ENCODE results near the gene EFCAB14. TPM values are rescaled to one million over a fixed set of nuclear protein-coding genes. Genes with fewer than 3 reads are reported as not detected.
A peak's percentile ranks its signal among the peaks of the same experiment; 100 is the strongest.

Gene EFCAB14
- total and polyA plus RNA-seq, 10 of the 15 experiments (the other 5 are each of a cell fraction or from before 2014, with no cell fraction given) = 7.8 to 66.0 (median 41.6) TPM

DNA sequence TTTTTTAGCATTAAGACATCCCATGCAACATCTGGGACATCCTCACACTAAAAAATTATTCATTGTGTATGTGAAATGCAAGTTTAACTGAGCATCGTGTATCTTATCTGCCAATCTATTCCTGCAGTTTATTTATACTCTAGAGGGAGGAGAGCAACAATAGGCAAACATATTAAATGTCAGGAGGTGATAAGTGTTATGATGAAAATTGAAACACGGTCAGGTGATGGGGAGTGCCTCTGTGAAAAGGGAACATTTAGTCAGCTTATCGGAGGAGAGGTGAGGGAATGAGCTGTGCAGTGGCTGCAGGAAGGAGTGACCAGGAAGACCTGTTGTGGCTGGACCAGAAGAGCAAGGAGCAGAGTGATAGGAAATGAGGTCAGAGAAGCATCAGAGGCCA lies 775 bp upstream of the EFCAB14 start:
- ChIA-PET RAD21 (ENCODE audit: unreplicated experiment) (interaction anchor here (0.6 to 2.2 kb wide), 8 partner anchors 16 to 386 kb away, joined by 3 to 7 read pairs (median 4); partner anchors contain the start of genes MKNK1 and MOB3C), SMC1A (ENCODE audit: uncharacterized antibody, unreplicated experiment) (interaction anchor here (1.0 to 4.2 kb wide), 5 partner anchors 10 to 116 kb away, joined by 3 to 12 read pairs (median 5); partner anchors contain the start of genes ATPAF1, MKNK1 and MOB3C), POLR2A (interaction anchor here (0.6 to 1.2 kb wide), 5 partner anchors 58 to 312 kb away, joined by 3 to 7 read pairs (median 4); partner anchors contain the start of gene MOB3C), CTCF (interaction anchor here (1.3 to 1.8 kb wide), 3 partner anchors 13 to 106 kb away, joined by 3 to 4 read pairs (median 3); no protein-coding TSS in a partner anchor)
- Histone ChIP-seq H3K4me3 (peak overlapping the region; percentile 63), H3K36me3 (ENCODE audit: control insufficient read depth in 2 of 2, insufficient read depth in 2 of 2, low read length in 1 of 2) (peaks cover 2 to 6% of the 10 kb centered on the region in 2 experiments; a peak in 1 of 4 replicates), H3K4me2 (ENCODE audit: control insufficient read depth, insufficient read depth) (peak overlapping the region; percentile 58), H3K27me3 (replicated peaks in 1 of 2; ENCODE audit: control insufficient read depth in 2 of 2, insufficient read depth in 2 of 2, low read length in 1 of 2) (no peaks in the 10 kb centered on the region; a peak in 1 of 4 replicates), H3K27ac (ENCODE audit: control insufficient read depth, insufficient read depth) (no peak overlapping the region), H3K79me2 (ENCODE audit: control insufficient read depth, insufficient read depth, low read length) (peaks cover 25% of the 10 kb centered on the region), H3K4me1 (ENCODE audit: control insufficient read depth, insufficient read depth, low read length) (peaks cover 13% of the 10 kb centered on the region), H3K9ac (ENCODE audit: control insufficient read depth, insufficient read depth, low read length) (no peak overlapping the region; the same call in 1 of the 2 replicates), H3K9me3 (replicated peaks; ENCODE audit: control insufficient read depth, insufficient read depth, low read length) (no peaks in the 10 kb centered on the region), H2AFZ (ENCODE audit: control insufficient read depth, low read depth, low read length) (peak overlapping the region; percentile 88), H4K20me1 (ENCODE audit: control insufficient read depth, insufficient read depth) (no peaks in the 10 kb centered on the region; the same call in 1 of the 2 replicates)
- BruUV-seq (replicated peaks) = no TSS peak
- FAIRE-seq (no peak), DNase-seq (ENCODE audit: low read depth, low spot score) (no peak), ATAC-seq (no peak)
- TF ChIP-seq CREM (IDR thresholded peaks at IDR 0.05; ENCODE audit: low read depth) (no peak), SUZ12 (IDR thresholded peaks at IDR 0.05; ENCODE audit: unreplicated experiment) (no peak), NRF1 (conservative IDR thresholded peaks at IDR 0.05; ENCODE audit: low read depth, low read length) (no peak), CBFB (IDR thresholded peaks at IDR 0.05; ENCODE audit: low read depth) (no peak)
- TF ChIP-seq, protein P1, sequence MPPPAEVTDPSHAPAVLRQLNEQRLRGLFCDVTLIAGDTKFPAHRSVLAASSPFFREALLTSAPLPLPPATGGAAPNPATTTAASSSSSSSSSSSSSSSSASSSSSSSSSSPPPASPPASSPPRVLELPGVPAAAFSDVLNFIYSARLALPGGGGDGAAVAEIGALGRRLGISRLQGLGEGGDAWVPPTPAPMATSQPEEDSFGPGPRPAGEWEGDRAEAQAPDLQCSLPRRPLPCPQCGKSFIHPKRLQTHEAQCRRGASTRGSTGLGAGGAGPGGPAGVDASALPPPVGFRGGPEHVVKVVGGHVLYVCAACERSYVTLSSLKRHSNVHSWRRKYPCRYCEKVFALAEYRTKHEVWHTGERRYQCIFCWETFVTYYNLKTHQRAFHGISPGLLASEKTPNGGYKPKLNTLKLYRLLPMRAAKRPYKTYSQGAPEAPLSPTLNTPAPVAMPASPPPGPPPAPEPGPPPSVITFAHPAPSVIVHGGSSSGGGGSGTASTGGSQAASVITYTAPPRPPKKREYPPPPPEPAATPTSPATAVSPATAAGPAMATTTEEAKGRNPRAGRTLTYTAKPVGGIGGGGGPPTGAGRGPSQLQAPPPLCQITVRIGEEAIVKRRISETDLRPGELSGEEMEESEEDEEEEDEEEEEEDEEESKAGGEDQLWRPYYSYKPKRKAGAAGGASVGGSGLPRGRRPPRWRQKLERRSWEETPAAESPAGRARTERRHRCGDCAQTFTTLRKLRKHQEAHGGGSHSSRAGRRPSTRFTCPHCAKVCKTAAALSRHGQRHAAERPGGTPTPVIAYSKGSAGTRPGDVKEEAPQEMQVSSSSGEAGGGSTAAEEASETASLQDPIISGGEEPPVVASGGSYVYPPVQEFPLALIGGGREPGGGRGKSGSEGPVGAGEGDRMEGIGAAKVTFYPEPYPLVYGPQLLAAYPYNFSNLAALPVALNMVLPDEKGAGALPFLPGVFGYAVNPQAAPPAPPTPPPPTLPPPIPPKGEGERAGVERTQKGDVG (CRISPR knock-in tag; IDR thresholded peaks at IDR 0.05) = no peak
- intact Hi-C loops (cut with micrococcal nuclease; ENCODE audit: unreplicated experiment) = loop anchor here (2.0 to 5.0 kb wide), 2 partner anchors 51 to 102 kb away; partner anchors contain the start of genes ATPAF1 and MOB3C
- WGBS (ENCODE audit: insufficient coverage, insufficient replicate concordance, low lambda C conversion rate, missing lambda C conversion rate) = 1% methylated on average over 3 of the region's 3 CpGs
- in situ Hi-C loops (cut with MboI) = no loop called here
